Measurements from ENCODE around the gene NHEJ1.

NHEJ1 gene

GRCh38 chr2:219165058-219165911 is 4.7 kb upstream of the NHEJ1 start:
- H3K27me3 Mint-ChIP-seq (ENCODE audit: low read depth) = no peaks in the 10 kb centered on the region
- H3K4me1 Mint-ChIP-seq (ENCODE audit: low read depth) = peaks cover 8% of the 10 kb centered on the region
- no peak overlapping the region for H3K27ac Mint-ChIP-seq
- DNase-seq (ENCODE audit: low spot score) = no peak
- H3K4me3 Mint-ChIP-seq = no peak overlapping the region
- no peaks in the 10 kb centered on the region for H3K9me3 Mint-ChIP-seq
- peaks cover 4% of the 10 kb centered on the region for H3K36me3 Mint-ChIP-seq (ENCODE audit: low read depth)

- DNase-seq (ENCODE audit: low spot score) = no peak
- Mint-ChIP-seq H3K4me1 (ENCODE audit: low read depth) (peaks cover 19% of the 10 kb centered on the region), H3K27ac (no peak overlapping the region), H3K27me3 (ENCODE audit: low read depth) (no peaks in the 10 kb centered on the region), H3K4me3 (no peak overlapping the region), H3K9me3 (no peaks in the 10 kb centered on the region), H3K36me3 (ENCODE audit: low read depth) (peaks cover 4% of the 10 kb centered on the region)
Measured at GRCh38 chr2:219163156-219163555, 2.5 kb upstream of the NHEJ1 start.

GRCh38 chr2:219161097-219161496 is 482 bp upstream of the NHEJ1 start:
- Mint-ChIP-seq H3K27ac (peak overlapping the region; percentile 96), H3K27me3 (ENCODE audit: low read depth) (no peaks in the 10 kb centered on the region), H3K36me3 (ENCODE audit: low read depth) (peaks cover 3% of the 10 kb centered on the region), H3K9me3 (no peaks in the 10 kb centered on the region), H3K4me3 (peak overlapping the region; percentile 94), H3K4me1 (ENCODE audit: low read depth) (peaks cover 19% of the 10 kb centered on the region)
- DNase-seq (ENCODE audit: low spot score) = no peak

GRCh38 chr2:219159771-219160185 is 837 bp downstream of the NHEJ1 start:
- Mint-ChIP-seq H3K27ac (peak overlapping the region; percentile 96), H3K4me3 (peak overlapping the region; percentile 94), H3K36me3 (ENCODE audit: low read depth) (peaks cover 3% of the 10 kb centered on the region), H3K9me3 (no peaks in the 10 kb centered on the region), H3K27me3 (ENCODE audit: low read depth) (no peaks in the 10 kb centered on the region), H3K4me1 (ENCODE audit: low read depth) (peaks cover 19% of the 10 kb centered on the region)
- DNase-seq (ENCODE audit: low spot score) = no peak

GRCh38 chr2:219158586-219158985 is 2.0 kb downstream of the NHEJ1 start:
- Mint-ChIP-seq H3K4me1 (ENCODE audit: low read depth) (peaks cover 19% of the 10 kb centered on the region), H3K4me3 (no peak overlapping the region), H3K27me3 (ENCODE audit: low read depth) (no peaks in the 10 kb centered on the region), H3K27ac (no peak overlapping the region), H3K9me3 (no peaks in the 10 kb centered on the region), H3K36me3 (ENCODE audit: low read depth) (peaks cover 7% of the 10 kb centered on the region)
- no peak for DNase-seq (ENCODE audit: low spot score)

GRCh38 chr2:219158025-219158424 is 2.6 kb downstream of the NHEJ1 start:
- no peaks in the 10 kb centered on the region for H3K9me3 Mint-ChIP-seq
- no peak for DNase-seq (ENCODE audit: low spot score)
- H3K27me3 Mint-ChIP-seq (ENCODE audit: low read depth) = no peaks in the 10 kb centered on the region
- H3K4me3 Mint-ChIP-seq = no peak overlapping the region
- H3K4me1 Mint-ChIP-seq (ENCODE audit: low read depth) = peaks cover 19% of the 10 kb centered on the region
- H3K27ac Mint-ChIP-seq = no peak overlapping the region
- H3K36me3 Mint-ChIP-seq (ENCODE audit: low read depth) = peaks cover 10% of the 10 kb centered on the region

- DNase-seq (ENCODE audit: low spot score) = no peak
- H3K27me3 Mint-ChIP-seq (ENCODE audit: low read depth) = no peaks in the 10 kb centered on the region
- peaks cover 19% of the 10 kb centered on the region for H3K4me1 Mint-ChIP-seq (ENCODE audit: low read depth)
- peaks cover 10% of the 10 kb centered on the region for H3K36me3 Mint-ChIP-seq (ENCODE audit: low read depth)
- no peak overlapping the region for H3K27ac Mint-ChIP-seq
- H3K9me3 Mint-ChIP-seq = no peaks in the 10 kb centered on the region
- no peak overlapping the region for H3K4me3 Mint-ChIP-seq
Measured at GRCh38 chr2:219157396-219157795, 3.2 kb downstream of the NHEJ1 start.

GRCh38 chr2:219155054-219155644 is 5.5 kb downstream of the NHEJ1 start:
- H3K27ac Mint-ChIP-seq = no peak overlapping the region
- peak; percentile 17 for DNase-seq (ENCODE audit: low spot score)
- H3K4me1 Mint-ChIP-seq (ENCODE audit: low read depth) = peaks cover 11% of the 10 kb centered on the region
- no peaks in the 10 kb centered on the region for H3K27me3 Mint-ChIP-seq (ENCODE audit: low read depth)
- H3K9me3 Mint-ChIP-seq = no peaks in the 10 kb centered on the region
- peaks cover 14% of the 10 kb centered on the region for H3K36me3 Mint-ChIP-seq (ENCODE audit: low read depth)
- no peak overlapping the region for H3K4me3 Mint-ChIP-seq

GRCh38 chr2:219149667-219150066 is 10.9 kb downstream of the NHEJ1 start:
- Mint-ChIP-seq H3K4me1 (ENCODE audit: low read depth) (no peaks in the 10 kb centered on the region), H3K27ac (no peak overlapping the region), H3K27me3 (ENCODE audit: low read depth) (no peaks in the 10 kb centered on the region), H3K9me3 (no peaks in the 10 kb centered on the region), H3K4me3 (no peak overlapping the region), H3K36me3 (ENCODE audit: low read depth) (peaks cover 22% of the 10 kb centered on the region)
- no peak for DNase-seq (ENCODE audit: low spot score)

- no peaks in the 10 kb centered on the region for H3K9me3 Mint-ChIP-seq
- H3K36me3 Mint-ChIP-seq (ENCODE audit: low read depth) = peaks cover 35% of the 10 kb centered on the region
- H3K27me3 Mint-ChIP-seq (ENCODE audit: low read depth) = no peaks in the 10 kb centered on the region
- H3K4me1 Mint-ChIP-seq (ENCODE audit: low read depth) = no peaks in the 10 kb centered on the region
- H3K4me3 Mint-ChIP-seq = no peak overlapping the region
- no peak for DNase-seq (ENCODE audit: low spot score)
- H3K27ac Mint-ChIP-seq = no peak overlapping the region
Measured at GRCh38 chr2:219142329-219142728, 18.3 kb downstream of the NHEJ1 start.

GRCh38 chr2:219140722-219141121 is 19.9 kb downstream of the NHEJ1 start:
- Mint-ChIP-seq H3K36me3 (ENCODE audit: low read depth) (peaks cover 30% of the 10 kb centered on the region), H3K4me3 (no peak overlapping the region), H3K27me3 (ENCODE audit: low read depth) (no peaks in the 10 kb centered on the region), H3K9me3 (no peaks in the 10 kb centered on the region), H3K27ac (no peak overlapping the region), H3K4me1 (ENCODE audit: low read depth) (no peaks in the 10 kb centered on the region)
- DNase-seq (ENCODE audit: low spot score) = no peak

- Mint-ChIP-seq H3K27ac (no peak overlapping the region), H3K9me3 (no peaks in the 10 kb centered on the region), H3K27me3 (ENCODE audit: low read depth) (no peaks in the 10 kb centered on the region), H3K36me3 (ENCODE audit: low read depth) (peaks cover 9% of the 10 kb centered on the region), H3K4me3 (no peak overlapping the region), H3K4me1 (ENCODE audit: low read depth) (no peaks in the 10 kb centered on the region)
- no peak for DNase-seq (ENCODE audit: low spot score)
Measured at GRCh38 chr2:219133976-219134375, 26.6 kb downstream of the NHEJ1 start.

- Mint-ChIP-seq H3K36me3 (ENCODE audit: low read depth) (no peaks in the 10 kb centered on the region), H3K27ac (no peak overlapping the region), H3K9me3 (no peaks in the 10 kb centered on the region), H3K4me3 (no peak overlapping the region), H3K27me3 (ENCODE audit: low read depth) (no peaks in the 10 kb centered on the region), H3K4me1 (ENCODE audit: low read depth) (no peaks in the 10 kb centered on the region)
- no peak for DNase-seq (ENCODE audit: low spot score)
Measured at GRCh38 chr2:219131744-219132143, 28.9 kb downstream of the NHEJ1 start.

- Mint-ChIP-seq H3K27me3 (ENCODE audit: low read depth) (no peaks in the 10 kb centered on the region), H3K27ac (no peak overlapping the region), H3K4me3 (no peak overlapping the region), H3K4me1 (ENCODE audit: low read depth) (no peaks in the 10 kb centered on the region), H3K9me3 (no peaks in the 10 kb centered on the region), H3K36me3 (ENCODE audit: low read depth) (no peaks in the 10 kb centered on the region)
- DNase-seq (ENCODE audit: low spot score) = no peak
Measured at GRCh38 chr2:219131327-219131726, 29.3 kb downstream of the NHEJ1 start.

All from T-helper 2 cell treated with Interferon-gamma antibody and Interleukin-4, amounts not matched to agents 5 μg/mL and 100 μg/mL, for 36 hours (primary cell).